Renal pelvis (tissue), 4 donors: ENCODE data around the gene EXPH5. TPM values are rescaled to one million over a fixed set of nuclear protein-coding genes. Genes with fewer than 3 reads are reported as not detected.

Experiments
- DNase-seq: peaks from one replicate; pipeline ENCODE4 v3.0.0-alpha.2; 2013
- polyA plus RNA-seq, 3 donors: library from polyadenylated mRNA; unstranded; fragments of 120-200 nt; gene quantifications; one replicate each; pipeline ENCODE4 v1.2.1, GENCODE V29; 2013; ENCODE audit not compliant: insufficient read length in 3 of 3

The EXPH5 gene
- polyA plus RNA-seq, 3 donors: 2.8 to 6.2 (median 4.6) TPM

- no peak for DNase-seq
Measured at GRCh38 chr11:108562746-108563581, 30.6 kb downstream of the EXPH5 start.

GRCh38 chr11:108561535-108561991, 32.0 kb downstream of the EXPH5 start:
- DNase-seq: no peak

- DNase-seq: no peak
Measured at GRCh38 chr11:108559904-108560303, 33.7 kb downstream of the EXPH5 start.

GRCh38 chr11:108559340-108559739, 34.2 kb downstream of the EXPH5 start:
- no peak for DNase-seq

- DNase-seq: no peak
Measured at GRCh38 chr11:108558222-108558621, 35.3 kb downstream of the EXPH5 start.

GRCh38 chr11:108556019-108556418, 37.5 kb downstream of the EXPH5 start:
- DNase-seq: no peak

- DNase-seq: peak; percentile 69
Measured at GRCh38 chr11:108551651-108552462, 41.7 kb downstream of the EXPH5 start.

- no peak for DNase-seq
Measured at GRCh38 chr11:108549319-108549885, 44.2 kb downstream of the EXPH5 start.

GRCh38 chr11:108545909-108546501, 47.6 kb downstream of the EXPH5 start:
- DNase-seq: no peak

GRCh38 chr11:108543316-108543964, 50.1 kb downstream of the EXPH5 start:
- DNase-seq: no peak

GRCh38 chr11:108541531-108541930, 52.0 kb downstream of the EXPH5 start:
- no peak for DNase-seq

- no peak for DNase-seq
Measured at GRCh38 chr11:108538502-108538901, 55.1 kb downstream of the EXPH5 start.

- DNase-seq: no peak
Measured at GRCh38 chr11:108538022-108538424, 55.5 kb downstream of the EXPH5 start.

- DNase-seq: no peak
Measured at GRCh38 chr11:108536783-108537182, 56.8 kb downstream of the EXPH5 start.

GRCh38 chr11:108535384-108535955, 58.1 kb downstream of the EXPH5 start:
- no peak for DNase-seq

GRCh38 chr11:108534274-108534882, 59.2 kb downstream of the EXPH5 start:
- DNase-seq: no peak

GRCh38 chr11:108530426-108530825, 63.1 kb downstream of the EXPH5 start:
- DNase-seq: no peak

- DNase-seq: no peak
Measured at GRCh38 chr11:108527382-108527781, 66.2 kb downstream of the EXPH5 start.

- no peak for DNase-seq
Measured at GRCh38 chr11:108525161-108525560, 68.4 kb downstream of the EXPH5 start.

- DNase-seq: no peak
Measured at GRCh38 chr11:108524422-108524821, 69.1 kb downstream of the EXPH5 start.

GRCh38 chr11:108522318-108522717, 71.2 kb downstream of the EXPH5 start:
- no peak for DNase-seq
